Measurements from ENCODE around the gene SMARCA5.
A peak's percentile ranks its signal among the peaks of the same experiment; 100 is the strongest.
"Not testable (repeated sequence)": the region's sequence is repeated elsewhere in the genome, so short reads cannot be mapped to it uniquely, and the experiment has no call there.

Gene SMARCA5, protein sequence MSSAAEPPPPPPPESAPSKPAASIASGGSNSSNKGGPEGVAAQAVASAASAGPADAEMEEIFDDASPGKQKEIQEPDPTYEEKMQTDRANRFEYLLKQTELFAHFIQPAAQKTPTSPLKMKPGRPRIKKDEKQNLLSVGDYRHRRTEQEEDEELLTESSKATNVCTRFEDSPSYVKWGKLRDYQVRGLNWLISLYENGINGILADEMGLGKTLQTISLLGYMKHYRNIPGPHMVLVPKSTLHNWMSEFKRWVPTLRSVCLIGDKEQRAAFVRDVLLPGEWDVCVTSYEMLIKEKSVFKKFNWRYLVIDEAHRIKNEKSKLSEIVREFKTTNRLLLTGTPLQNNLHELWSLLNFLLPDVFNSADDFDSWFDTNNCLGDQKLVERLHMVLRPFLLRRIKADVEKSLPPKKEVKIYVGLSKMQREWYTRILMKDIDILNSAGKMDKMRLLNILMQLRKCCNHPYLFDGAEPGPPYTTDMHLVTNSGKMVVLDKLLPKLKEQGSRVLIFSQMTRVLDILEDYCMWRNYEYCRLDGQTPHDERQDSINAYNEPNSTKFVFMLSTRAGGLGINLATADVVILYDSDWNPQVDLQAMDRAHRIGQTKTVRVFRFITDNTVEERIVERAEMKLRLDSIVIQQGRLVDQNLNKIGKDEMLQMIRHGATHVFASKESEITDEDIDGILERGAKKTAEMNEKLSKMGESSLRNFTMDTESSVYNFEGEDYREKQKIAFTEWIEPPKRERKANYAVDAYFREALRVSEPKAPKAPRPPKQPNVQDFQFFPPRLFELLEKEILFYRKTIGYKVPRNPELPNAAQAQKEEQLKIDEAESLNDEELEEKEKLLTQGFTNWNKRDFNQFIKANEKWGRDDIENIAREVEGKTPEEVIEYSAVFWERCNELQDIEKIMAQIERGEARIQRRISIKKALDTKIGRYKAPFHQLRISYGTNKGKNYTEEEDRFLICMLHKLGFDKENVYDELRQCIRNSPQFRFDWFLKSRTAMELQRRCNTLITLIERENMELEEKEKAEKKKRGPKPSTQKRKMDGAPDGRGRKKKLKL

DNA sequence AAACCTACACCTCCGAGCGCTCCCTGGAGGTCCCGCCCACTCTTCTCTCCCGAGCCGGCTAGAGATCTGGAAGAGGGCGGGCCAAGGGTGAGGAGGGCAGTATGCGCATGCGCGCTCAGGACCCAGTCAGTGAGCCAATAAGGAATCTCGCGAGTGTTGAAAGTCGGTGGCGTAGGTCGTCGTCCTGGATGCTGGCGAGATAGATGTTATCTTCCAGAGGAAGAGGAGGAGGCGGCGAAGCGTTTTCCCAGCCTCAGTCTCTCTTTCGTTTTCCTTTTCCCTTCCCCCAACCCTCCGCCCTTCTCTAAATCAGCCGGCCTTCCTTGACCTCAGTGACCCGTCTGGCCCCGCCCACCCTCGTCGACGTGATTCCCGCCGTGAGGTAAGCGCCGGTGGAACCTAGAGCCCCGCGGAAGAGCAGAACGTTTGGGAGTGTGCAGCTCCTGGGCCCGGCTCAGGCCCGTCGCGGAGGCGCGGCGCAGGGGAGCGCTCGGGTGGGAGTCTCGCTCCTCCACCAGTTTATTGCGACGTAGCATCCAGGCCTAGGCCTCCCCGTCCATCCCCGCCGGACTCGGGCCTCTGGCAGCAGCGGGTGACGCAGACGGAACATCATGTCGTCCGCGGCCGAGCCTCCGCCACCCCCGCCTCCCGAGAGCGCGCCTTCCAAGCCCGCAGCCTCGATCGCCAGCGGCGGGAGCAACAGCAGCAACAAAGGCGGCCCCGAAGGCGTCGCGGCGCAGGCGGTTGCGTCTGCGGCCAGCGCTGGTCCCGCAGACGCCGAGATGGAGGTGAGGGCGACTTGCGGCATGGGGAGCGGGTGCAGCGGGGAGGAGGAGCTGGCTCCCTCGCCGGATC is at the start of gene SMARCA5:
TSS of gene SMARCA5 (plus strand) at position 389 of the 855 bp plus-strand sequence. CDS start at position 612, 223 bp downstream.
- peak; percentile 88 for FAIRE-seq

DNA sequence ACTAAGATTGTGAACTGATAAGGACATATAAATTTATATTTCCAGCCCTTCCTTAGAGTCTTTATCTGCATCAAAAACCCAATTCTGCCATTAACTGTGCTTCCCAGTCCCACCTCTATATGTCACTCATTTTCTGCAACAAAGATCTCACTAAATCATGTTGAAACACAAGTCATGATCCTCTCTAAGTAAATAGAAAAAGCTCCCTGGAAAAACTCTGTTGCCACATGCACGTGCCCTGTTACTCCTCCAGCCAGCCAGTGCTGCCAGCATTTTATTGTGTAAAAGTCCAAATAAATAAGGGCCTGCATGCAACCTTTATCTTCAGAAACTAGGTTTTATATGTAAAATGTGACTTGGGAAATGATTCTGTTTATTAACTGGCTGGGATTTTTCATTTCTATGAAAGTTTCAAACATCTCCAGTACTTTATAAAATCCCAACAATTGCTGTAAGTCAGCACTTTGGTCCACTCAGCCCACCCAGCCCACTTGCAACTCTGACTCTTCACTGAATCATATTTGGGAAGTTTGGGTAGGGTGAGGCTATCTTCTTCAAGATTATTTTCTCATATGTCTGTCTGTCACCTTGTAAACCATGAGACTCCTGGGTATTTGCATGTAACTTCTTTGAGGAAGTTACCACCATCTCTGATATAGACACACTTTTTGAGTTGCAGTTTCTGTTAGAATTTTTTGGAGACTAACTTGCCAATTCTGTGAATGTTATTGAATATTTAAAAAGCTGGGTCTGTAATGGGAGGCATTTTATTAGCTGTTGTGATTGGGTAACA is 40.0 kb upstream of the SMARCA5 start:
- FAIRE-seq = no peak

DNA sequence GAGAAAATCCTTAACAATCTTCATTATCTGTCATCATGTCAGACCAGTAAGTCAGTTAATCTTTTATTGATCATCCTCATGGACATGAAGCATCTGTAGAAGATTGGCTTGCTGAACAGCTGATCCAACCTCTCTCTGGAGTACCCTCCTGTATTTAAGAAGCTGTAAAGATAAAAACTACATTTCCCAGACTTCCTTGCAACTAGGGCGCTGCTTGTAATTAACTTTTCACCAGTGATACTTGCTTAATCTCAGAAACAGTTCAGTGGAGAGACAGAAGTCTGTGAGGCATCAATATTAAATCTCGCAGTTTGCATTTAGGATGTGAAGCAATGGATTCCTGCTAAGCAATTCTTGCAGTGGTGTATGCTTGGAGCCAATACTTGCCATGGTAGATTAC is 36.0 kb upstream of the SMARCA5 start:
- no peak for FAIRE-seq

DNA sequence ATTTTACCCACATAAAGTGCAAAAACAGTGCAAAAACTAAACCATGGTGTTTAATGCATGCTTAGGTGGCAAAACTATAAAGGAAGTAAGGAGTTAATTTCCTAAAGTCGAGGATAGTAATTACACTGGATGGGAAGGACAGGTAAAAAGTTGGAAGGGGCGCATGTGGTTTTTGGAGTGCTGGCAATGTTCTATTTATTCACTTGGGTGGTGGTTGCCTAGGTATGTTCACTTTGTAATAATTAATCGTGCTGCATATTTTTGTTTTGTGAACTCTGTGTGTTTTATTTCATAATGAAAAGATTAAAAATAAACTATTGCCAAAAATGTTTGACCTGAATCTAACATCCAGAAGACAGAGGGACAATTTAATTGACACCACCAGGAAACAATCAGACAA is 32.1 kb upstream of the SMARCA5 start:
- FAIRE-seq = no peak

DNA sequence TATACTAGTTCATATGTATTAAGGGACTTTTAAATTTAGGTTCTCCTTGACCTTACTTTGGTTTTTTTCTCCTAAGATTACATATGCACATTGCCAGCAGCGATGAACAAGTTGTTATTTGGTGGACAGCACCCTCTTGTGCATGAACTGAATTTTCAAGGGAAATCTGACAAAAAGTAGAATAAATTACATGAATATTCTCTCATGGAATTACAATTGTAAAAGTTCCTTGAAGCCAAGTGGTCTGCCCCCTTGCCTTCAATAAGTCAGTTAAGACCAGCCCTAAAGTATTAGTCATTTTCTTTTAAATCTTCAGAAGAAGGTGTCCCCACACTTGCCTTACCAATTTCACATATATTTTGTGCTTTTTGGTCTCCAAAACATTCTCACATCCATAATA is 30.7 kb upstream of the SMARCA5 start:
- FAIRE-seq = peak; percentile 96

DNA sequence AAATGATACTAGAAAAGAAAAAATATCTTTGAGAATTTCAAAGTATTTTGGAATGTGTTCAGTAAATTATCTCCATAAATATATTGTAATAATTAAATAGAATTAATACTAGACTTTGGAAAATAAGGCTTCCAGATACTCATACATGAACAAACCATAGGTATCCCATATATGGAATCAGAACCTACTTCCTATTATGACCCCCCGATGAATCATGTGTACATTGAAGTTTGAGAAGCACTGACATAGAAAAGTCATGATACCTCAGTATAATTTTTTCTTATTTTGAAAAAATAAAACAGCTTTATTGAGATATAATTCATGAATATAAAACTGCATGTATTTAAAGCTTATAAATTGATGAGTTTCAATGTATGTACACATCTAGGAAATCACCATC is 27.2 kb upstream of the SMARCA5 start:
- FAIRE-seq = peak; percentile 55

DNA sequence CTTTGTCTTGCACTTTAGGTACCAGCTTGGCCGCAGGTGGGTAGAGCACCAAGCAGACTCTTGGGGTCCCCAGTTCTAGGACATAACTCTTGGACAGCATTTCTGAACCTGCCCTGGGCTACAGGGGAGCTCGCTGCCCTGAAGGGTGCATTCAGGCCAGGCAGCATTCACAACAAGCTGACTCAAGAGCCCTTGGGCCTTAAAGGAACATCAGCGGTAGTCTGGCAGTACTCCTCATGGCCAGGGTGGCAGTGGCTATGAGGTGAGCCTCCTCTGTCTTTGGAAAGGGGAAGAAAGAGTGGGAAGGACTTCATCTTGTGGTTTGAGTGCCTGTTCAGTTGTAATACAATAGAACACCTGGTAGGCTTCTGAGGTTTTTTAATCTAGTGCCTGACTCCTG is 24.8 kb upstream of the SMARCA5 start:
- FAIRE-seq = no peak

DNA sequence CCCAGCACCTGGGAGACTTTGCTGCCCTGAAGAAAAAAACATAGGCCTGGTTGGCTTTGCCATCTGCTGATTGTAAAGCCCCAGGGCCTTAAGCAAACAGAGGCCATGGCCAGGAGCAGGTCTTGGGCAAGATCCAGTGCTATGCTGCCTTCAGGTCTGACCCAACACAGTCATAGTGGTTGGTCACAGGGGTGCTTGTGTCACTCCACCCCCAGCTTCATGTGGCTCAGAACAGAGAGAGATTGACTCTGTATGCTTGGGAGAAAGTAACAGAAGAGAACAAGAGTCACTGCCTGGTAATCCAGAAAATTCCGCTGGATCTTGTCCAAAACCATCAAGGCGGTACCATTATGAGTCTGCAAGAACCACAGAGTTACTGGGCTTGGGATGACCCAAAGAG is 24.4 kb upstream of the SMARCA5 start:
- no peak for FAIRE-seq

DNA sequence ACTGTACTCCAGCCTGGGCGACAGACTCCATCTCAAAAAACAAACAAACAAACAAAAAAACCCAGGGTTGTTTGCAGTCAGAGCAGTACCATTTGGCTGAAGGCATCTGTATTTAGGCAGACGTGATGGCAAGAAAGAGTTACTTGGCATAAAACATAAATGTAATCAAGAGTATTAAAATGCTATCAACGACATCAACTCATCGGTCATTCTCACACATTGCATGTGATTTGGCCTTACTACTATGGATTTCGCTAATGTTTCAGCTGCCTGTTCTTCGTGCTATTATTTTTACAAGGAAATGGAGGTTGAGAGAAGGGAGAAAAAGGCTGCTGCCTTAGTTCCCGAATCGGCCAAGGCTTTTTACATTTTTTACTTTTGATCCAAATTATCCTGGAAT is 15.5 kb upstream of the SMARCA5 start:
- FAIRE-seq = no peak

DNA sequence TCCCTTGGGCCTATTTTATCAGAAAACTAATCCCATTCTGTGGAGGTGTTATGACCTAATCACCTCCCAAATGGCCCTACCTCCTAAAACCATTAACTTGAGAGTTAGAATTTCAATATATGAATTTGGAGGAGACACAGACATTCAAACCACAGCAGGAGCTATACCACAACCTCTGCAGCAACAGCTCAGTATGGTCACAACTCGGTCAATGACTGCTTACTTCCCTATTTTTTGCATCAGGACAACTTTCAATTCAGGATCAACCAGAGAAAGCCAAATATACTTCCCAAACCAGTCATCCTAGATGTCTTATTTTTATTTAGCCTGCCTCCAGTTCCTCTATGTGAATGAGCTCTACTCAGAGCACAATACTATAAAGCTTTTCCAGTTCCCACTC is 11.3 kb upstream of the SMARCA5 start:
- FAIRE-seq = no peak

DNA sequence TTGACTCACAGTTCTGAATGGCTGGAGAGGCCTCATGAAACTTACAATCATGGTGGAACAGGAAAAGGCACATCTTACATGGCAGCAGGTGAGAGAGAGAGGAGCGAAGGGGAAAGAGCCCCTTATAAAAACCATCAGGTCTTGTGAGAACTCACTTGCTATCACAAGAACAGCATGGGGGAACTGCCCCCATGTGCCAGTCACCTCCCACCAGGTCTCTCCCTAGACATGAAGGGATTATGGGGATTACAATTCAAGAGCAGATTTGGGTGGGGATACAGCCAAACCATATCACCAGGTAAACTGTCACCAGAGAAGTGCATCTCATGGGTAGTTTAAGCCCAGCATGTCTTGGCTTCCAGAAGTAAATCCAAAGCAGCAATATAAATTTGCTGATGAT is 7.5 kb upstream of the SMARCA5 start:
- no peak for FAIRE-seq

DNA sequence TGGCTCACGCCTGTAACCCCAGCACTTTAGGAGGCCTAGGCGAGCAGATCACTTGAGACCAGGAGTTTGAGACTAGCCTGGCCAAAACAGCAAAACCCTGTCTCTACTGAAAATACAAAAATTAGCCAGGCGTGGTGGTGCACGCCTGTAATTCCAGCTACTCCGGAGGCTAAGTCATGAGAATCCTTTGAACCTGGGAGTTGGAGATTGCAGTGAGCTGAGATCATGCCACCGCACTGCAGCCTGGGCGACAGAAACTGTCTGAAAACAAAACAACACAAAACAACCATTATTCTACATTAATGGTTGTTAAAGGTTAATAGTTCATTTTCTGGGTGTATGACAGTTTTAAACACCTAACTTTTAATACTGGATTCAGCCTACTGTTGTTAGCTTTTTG is 1.6 kb upstream of the SMARCA5 start:
- FAIRE-seq = no peak

DNA sequence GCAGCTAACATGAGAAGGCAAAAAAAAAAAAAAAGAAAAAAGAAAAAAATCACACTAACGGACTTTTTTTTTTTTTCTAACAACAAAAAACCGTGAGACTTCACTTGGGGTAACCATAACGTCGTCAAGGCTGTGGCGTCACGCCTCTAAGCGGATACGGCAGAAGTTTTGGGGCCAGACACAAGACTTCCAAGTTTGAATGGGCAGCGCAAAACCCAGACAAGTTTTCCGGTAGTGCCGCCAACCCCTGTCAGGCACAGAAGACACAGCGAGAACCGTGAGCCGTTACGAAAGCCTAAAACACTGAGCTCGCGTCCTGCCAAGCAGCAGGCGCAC is 556 bp upstream of the SMARCA5 start:
- no peak for FAIRE-seq

DNA sequence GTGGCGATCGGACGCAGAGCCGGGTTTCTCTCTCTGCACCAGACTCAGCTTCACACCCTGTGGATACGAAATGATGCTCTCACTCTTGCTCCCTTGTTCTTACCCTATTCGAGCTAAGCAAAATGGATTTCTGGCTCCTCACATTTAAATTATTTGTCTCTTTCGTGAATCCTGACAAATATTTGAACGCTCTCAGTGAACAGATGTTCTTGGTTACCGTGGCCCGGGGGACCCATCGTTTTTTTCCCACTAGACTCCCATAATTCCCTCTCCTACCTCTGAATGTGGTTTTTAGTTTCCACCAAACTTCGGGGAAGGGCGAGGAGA is 630 bp downstream of the SMARCA5 start:
- no peak for FAIRE-seq

DNA sequence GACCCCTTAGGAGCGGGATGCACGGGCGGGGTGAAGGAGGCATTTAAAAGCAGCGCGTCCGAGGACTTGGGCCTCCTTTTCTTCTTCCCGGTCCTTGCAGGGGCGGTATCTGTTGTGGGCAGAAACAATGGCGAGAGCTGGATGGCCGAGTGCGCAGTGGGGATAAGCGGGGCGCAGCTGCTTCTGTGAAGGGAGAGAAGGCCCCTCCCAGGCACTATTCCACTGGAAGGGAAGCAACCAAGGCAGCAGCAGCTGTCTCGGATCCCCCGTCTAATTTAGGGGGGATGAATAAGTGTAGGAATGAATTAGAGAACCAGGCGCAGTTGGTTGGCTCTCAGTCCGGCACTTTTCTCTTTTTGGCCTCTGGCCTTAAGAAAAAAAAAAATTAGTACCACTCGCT is 995 bp downstream of the SMARCA5 start:
- FAIRE-seq = no peak

DNA sequence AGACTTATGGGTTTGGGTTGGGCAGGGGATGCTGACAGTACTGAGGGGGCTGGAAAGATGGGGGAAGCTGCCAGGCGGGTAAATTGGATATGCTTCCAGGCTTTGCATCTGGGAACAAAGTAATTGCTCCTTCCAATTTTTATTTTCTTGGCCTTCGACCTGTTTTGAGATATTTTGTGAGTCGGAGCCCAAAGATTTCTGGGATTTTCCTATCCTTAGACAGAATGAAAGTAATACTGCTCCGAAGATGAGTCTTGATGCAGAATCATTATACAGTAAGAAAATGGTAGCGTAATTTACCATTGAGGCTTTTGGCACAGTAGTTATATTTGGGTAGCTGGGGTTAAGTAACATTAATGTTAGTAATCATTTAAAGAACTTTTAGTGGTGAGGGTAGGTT is 1.4 kb downstream of the SMARCA5 start:
- peak; percentile 58 for FAIRE-seq

DNA sequence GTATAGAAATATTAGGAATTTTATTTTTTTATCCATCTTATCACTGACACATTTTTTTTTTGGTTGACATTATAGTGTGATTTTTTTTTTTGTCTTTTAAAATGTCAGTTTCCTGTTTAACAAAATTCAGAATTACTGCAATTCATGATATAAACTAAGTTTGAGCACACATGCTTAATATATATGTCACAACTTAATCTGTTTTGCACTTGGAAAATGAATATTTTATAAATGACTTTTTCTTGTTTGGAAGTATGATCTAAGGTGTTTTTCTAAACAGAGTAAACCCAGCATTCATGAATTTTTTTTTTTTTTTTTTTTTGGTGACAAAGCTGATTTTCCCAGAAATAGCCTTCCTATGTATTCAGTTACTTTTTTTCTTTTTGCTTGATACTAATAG is 2.4 kb downstream of the SMARCA5 start:
- FAIRE-seq = peak; percentile 95

DNA sequence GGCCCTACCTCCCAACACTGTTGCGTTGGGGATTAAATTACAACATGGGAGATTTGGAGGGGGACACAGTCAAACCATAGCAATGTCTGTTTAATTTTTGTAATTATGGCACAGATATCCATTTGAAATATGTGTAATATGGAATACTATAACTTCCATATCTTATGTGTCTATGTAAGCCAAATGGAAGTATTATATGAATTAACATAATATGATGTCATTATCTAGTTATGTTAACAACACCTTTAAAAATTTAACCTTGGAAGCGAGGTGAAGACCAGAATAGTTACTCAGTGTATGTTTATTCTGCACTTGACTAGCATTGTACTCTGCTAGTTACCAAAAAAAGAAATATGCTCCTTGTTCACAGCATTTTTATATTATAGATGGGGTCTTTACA is 4.3 kb downstream of the SMARCA5 start:
- no peak for FAIRE-seq

DNA sequence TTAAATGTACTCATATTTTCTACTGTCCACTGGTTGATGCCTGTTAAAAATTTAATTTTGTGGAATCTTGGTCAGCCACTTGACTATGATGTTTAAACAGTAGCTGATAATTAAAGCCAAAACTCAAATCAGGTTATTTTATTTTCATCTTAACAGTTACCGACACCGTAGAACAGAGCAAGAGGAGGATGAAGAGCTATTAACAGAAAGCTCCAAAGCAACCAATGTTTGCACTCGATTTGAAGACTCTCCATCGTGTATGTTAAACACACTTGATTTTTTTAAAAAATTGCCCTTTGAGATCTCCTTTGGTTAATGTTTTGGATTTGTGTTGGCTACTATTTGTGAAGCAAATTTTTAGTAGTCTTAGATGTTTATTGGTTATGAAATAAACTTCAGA is 10.7 kb downstream of the SMARCA5 start:
- FAIRE-seq = no peak

DNA sequence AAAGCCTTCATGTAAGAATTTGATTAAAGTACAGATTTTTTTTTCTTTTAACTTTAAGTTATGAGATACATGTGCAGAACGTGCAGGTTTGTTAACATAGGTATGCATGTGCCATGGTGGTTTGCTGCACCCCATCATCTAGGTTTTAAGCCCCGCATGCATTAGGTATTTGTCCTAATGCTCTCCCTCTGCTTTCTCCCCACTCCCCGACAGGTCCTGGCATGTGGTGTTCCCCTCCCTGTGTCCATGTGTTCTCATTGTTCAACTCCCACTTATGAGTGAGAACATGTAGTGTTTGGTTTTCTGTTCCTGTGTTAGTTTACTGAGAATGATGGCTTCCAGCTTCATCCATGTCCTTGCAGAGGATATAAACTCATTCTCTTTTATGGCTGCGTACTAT is 14.5 kb downstream of the SMARCA5 start:
- FAIRE-seq = not testable (repeated sequence)

DNA sequence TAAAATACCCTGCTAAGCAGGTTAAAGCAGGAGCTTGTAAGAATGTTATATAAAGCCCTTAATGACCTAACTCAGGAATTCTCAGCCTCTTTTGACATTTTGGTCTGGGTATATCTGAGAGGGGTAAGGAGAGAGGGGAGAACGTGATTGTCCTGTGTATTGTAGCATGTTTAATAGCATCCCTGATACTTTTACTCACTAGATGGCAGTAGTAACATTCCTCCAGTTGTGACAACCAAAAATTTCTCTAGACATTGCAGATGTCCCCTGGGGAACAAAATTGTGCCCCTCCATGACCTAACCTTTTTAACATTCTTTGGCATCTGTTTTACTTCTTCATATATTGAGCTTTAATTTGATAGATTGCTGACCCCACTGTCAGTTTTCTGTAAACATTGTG is 17.9 kb downstream of the SMARCA5 start:
- FAIRE-seq = no peak

DNA sequence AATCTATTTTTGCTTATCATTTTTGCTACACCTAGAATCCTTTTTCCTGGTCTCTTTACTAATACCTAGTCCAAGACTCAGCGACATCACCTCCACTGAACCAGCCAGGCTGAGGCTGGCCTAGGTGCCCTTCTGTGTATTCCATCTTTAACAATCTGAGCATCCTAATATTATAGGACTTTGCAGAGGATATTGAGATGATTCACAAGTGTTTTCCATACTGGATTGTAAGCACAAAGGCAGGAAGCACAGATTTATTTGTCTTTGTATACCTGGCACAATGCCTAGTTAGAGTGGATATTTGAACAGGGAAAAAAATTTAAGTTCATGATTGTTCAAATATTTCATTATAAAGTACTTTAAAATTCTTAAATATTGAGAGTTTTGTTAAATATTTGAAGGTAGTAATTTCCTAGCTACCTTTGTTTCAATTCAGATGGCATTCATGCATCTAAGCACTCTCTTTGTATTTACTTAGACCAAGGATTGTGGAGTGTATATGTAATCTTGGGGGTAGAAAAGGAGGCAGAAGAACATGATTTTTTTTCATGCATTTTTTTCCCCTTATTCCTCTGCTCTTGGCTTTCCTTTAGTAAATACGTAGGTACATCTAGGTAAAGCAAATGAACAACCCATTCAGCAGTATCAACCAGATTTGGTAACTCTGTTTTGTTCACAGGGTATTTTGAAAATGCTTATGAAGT is 18.4 kb downstream of the SMARCA5 start:
- no peak for FAIRE-seq
